ENCODE measurements around the gene LMNA. TPM values are rescaled to one million over a fixed set of nuclear protein-coding genes. Genes with fewer than 3 reads are reported as not detected.
A peak's percentile ranks its signal among the peaks of the same experiment; 100 is the strongest.

Gene LMNA
- total RNA-seq, 1 donor from 2014 or later = 110 TPM

DNA sequence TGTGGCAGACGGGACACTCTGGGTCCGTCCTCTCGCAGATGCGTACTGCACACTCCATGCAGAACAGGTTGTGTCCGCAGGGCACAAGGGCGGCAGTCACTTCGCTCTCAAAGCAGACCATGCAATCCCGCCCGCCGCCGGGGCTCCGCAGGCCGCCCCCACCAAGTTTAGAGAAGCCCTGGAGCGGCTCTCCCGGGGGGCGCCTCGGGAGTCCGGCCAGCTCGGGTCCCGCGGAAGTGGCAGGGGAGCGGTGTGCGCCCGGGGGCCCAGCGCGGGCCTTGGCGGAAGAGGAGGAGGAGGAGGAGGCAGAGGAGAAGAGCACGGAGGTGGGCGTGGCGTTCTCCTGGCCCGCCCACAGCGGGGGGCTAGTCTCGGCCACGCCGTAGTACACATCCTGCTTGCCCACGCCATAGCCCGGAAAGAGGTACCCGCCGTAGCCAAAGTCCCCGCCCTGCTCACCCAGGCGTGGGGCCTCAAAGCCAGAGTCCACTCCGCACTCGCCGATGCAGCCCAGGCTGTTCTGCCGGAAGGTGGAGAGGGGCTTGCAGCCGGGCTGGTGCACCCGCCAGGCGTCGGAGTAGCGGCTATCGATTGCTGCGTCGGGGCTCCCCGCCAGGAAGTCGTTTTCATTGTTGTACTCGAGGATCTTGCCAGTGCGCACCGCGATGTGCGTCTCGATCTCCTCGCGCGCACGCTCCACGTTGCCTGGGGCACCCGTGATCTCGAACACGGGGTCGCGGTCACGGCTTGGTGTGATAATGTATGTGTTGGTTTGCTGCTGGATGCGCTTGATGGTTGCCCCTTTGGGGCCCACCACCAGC lies 37.7 kb upstream of the LMNA start:
- Mint-ChIP-seq H3K27me3 (peaks cover 51% of the 10 kb centered on the region), H3K4me3 (no peak overlapping the region), H3K9me3 (no peaks in the 10 kb centered on the region), H3K27ac (no peak overlapping the region), H3K36me3 (ENCODE audit: low read depth) (no peaks in the 10 kb centered on the region), H3K4me1 (peaks cover 5% of the 10 kb centered on the region)
- DNase-seq = no peak
- intact Hi-C loops (cut with micrococcal nuclease) = no loop called here

DNA sequence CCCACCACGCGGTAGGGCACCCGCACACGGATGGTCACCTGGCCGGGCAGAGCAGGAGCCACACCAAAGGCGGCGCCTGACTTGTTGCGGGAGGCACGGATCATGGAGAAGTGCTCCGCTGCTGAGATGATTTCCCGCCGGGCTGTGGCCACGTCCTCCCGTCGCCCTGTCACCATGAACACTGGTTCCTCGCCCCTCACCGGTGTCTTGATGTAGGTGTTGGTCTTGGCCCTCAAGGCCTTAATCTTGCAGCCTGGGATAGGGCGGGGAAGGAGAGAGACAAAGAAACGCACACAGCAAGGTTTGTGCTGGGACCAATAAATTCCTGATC lies 37.1 kb upstream of the LMNA start:
- peaks cover 52% of the 10 kb centered on the region for H3K27me3 Mint-ChIP-seq
- H3K36me3 Mint-ChIP-seq (ENCODE audit: low read depth) = no peaks in the 10 kb centered on the region
- H3K4me3 Mint-ChIP-seq = no peak overlapping the region
- peaks cover 5% of the 10 kb centered on the region for H3K4me1 Mint-ChIP-seq
- no peaks in the 10 kb centered on the region for H3K9me3 Mint-ChIP-seq
- no peak for DNase-seq
- no peak overlapping the region for H3K27ac Mint-ChIP-seq
- intact Hi-C loops (cut with micrococcal nuclease) = no loop called here

DNA sequence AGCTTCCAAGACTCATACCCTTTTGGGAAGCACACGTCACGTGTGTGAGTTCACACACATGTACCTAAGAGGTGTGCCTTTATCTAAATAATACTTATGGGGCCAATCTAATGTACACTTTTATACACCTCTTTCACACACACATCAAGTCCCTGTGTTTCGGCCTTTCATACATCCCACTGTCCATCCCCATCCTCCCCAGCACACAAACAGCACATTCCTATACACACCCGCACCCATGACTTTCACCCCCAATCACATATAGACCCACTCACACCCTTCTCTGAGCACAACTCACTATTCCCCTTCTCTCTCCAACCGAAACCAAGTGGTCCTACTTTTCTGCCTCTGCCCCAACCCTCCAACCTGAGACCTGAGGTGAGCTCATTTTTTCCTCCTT lies 35.8 kb upstream of the LMNA start:
- no peaks in the 10 kb centered on the region for H3K9me3 Mint-ChIP-seq
- no peak overlapping the region for H3K4me3 Mint-ChIP-seq
- no peaks in the 10 kb centered on the region for H3K36me3 Mint-ChIP-seq (ENCODE audit: low read depth)
- peaks cover 53% of the 10 kb centered on the region for H3K27me3 Mint-ChIP-seq
- peaks cover 11% of the 10 kb centered on the region for H3K4me1 Mint-ChIP-seq
- H3K27ac Mint-ChIP-seq = no peak overlapping the region
- intact Hi-C loops (cut with micrococcal nuclease) = no loop called here
- no peak for DNase-seq

DNA sequence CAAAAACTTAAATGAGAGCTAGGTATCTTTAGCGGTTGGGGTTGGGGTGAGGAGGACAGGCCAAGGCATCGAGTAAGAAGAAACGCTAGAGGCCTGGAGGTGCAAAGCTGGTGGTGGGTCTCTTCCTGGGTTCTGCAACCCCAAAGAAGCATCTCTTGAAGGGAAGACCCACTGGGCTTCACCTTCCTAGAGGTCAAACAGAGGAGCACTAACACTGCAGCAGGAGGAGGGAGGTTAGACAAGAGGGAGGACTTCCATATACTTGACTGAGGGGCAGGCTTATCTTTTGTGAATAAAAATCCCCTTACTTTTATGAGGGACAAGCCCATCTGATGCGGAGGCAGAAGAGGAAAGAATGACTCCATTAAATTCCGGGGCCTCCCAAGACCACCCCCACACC lies 34.7 kb upstream of the LMNA start:
- no peaks in the 10 kb centered on the region for H3K36me3 Mint-ChIP-seq (ENCODE audit: low read depth)
- peaks cover 59% of the 10 kb centered on the region for H3K27me3 Mint-ChIP-seq
- no peaks in the 10 kb centered on the region for H3K9me3 Mint-ChIP-seq
- intact Hi-C loops (cut with micrococcal nuclease) = no loop called here
- no peak overlapping the region for H3K27ac Mint-ChIP-seq
- H3K4me1 Mint-ChIP-seq = peaks cover 11% of the 10 kb centered on the region
- no peak overlapping the region for H3K4me3 Mint-ChIP-seq
- DNase-seq = no peak

DNA sequence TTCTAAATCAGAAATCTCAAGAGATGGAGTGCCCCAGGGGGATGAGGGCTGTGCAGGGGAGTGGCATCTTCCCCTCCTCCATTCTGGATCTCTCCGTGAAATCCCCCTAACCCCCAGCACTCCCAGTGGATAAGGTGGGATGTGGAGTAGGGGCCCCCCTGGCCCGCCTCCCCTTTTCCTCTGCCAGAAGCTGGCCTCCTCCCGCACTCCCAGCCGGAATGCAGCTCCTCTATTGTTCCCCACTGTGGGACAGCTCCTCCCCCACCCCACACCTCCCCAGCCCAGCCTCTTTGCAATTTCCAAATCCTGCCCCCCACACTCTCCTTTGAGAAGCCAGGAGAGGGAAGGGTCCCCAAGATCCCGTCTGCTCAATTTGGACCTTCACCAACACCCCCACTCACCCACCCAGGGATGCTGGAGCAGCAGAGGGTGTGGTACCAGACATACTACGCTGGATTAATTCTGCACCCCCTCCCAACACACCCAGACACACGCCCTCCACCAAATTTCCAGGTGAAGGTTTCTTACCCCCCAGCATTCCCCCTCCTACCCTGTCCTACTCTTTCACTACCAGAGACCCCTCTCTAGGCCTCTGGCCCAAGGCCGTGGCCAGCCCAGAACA lies 34.2 kb upstream of the LMNA start:
- H3K36me3 Mint-ChIP-seq (ENCODE audit: low read depth) = no peaks in the 10 kb centered on the region
- H3K9me3 Mint-ChIP-seq = no peaks in the 10 kb centered on the region
- intact Hi-C loops (cut with micrococcal nuclease) = no loop called here
- H3K27ac Mint-ChIP-seq = no peak overlapping the region
- no peak overlapping the region for H3K4me3 Mint-ChIP-seq
- no peak for DNase-seq
- peaks cover 11% of the 10 kb centered on the region for H3K4me1 Mint-ChIP-seq
- peaks cover 62% of the 10 kb centered on the region for H3K27me3 Mint-ChIP-seq

DNA sequence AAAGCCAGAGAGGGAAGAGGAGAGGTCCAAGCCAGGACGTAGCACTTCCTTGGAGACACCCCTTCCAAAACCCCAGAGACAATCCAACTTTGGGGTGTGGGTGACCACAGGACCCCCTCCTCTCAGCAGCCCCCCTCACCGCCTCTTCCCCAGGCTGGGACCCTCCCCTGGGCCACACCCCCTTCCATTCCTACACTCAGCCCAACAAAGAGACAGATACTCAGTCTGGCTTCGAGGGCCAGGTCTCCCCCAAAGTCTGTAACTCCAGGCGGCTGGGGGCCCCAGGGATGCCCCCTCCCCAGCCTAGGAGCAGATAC lies 33.7 kb upstream of the LMNA start:
- DNase-seq = no peak
- no peaks in the 10 kb centered on the region for H3K9me3 Mint-ChIP-seq
- no peaks in the 10 kb centered on the region for H3K36me3 Mint-ChIP-seq (ENCODE audit: low read depth)
- peaks cover 9% of the 10 kb centered on the region for H3K4me1 Mint-ChIP-seq
- H3K4me3 Mint-ChIP-seq = peak overlapping the region; percentile 61
- no peak overlapping the region for H3K27ac Mint-ChIP-seq
- intact Hi-C loops (cut with micrococcal nuclease) = no loop called here
- peaks cover 63% of the 10 kb centered on the region for H3K27me3 Mint-ChIP-seq

DNA sequence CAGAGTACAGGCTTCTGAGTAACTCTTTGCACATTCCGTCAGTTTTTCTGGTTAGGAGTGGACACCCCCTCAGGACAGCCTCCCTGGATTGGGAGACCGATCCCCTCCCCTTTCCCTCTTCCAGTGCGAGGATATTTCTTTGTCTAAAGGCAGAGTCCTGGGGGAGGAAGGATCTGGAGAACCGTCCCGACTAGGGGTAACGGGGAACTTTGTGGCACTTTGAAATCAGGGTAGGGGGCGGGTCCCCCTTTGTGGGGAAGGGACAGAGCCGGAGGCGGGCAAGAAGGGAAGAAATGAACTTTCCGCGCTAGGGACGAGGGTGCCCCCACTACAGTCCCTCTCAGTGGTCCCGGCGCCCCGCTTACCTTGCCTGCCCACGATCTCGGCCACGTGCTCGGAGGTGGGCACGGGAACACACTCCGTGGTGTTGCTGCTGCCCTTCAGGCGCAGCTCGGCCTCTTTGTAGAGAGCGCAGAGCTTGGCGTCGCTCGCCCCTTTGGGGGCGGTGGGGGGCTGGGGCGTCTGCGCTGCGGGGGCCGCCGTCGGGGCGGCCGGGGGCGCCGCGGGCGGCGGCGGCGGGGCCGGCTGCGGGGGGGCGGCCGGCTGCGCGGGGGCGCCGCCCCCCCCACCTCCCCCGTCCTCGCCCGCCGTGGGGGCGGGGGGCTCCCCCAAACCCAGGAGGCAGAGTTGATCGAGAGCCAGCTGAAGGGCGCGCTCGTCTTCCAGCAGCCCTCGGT lies 33.2 kb upstream of the LMNA start:
- intact Hi-C loops (cut with micrococcal nuclease) = no loop called here
- Mint-ChIP-seq H3K36me3 (ENCODE audit: low read depth) (no peaks in the 10 kb centered on the region), H3K27me3 (peaks cover 66% of the 10 kb centered on the region), H3K4me1 (peaks cover 9% of the 10 kb centered on the region), H3K4me3 (peak overlapping the region; percentile 87), H3K9me3 (no peaks in the 10 kb centered on the region), H3K27ac (no peak overlapping the region)
- no peak for DNase-seq

DNA sequence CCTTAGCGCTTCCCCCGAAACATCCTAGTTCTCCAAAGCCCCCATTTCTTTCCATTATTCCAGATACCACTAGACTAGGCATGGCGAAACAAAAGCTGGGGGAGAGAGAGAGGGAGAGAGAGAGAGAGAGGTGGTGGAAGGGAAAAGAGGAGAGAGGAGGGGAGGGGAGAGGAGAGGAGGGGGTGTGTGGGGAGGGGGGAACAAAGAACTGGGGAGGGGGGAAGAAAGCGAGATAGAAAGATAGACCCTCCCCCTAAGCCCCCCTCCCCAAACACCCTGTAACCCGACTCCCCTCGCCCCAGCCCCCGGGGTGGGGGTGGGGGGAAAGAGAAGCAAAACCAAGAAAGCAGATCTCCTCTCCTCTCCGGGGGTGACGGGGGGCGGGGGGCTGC lies 32.6 kb upstream of the LMNA start:
- Mint-ChIP-seq H3K4me1 (peaks cover 9% of the 10 kb centered on the region), H3K4me3 (peak overlapping the region; percentile 87), H3K27ac (no peak overlapping the region), H3K36me3 (ENCODE audit: low read depth) (no peaks in the 10 kb centered on the region), H3K9me3 (no peaks in the 10 kb centered on the region), H3K27me3 (peaks cover 72% of the 10 kb centered on the region)
- intact Hi-C loops (cut with micrococcal nuclease) = loop anchor here (1.0 kb wide), 1 partner anchor 28 kb away; the partner anchor contains the start of gene LAMTOR2
- no peak for DNase-seq

DNA sequence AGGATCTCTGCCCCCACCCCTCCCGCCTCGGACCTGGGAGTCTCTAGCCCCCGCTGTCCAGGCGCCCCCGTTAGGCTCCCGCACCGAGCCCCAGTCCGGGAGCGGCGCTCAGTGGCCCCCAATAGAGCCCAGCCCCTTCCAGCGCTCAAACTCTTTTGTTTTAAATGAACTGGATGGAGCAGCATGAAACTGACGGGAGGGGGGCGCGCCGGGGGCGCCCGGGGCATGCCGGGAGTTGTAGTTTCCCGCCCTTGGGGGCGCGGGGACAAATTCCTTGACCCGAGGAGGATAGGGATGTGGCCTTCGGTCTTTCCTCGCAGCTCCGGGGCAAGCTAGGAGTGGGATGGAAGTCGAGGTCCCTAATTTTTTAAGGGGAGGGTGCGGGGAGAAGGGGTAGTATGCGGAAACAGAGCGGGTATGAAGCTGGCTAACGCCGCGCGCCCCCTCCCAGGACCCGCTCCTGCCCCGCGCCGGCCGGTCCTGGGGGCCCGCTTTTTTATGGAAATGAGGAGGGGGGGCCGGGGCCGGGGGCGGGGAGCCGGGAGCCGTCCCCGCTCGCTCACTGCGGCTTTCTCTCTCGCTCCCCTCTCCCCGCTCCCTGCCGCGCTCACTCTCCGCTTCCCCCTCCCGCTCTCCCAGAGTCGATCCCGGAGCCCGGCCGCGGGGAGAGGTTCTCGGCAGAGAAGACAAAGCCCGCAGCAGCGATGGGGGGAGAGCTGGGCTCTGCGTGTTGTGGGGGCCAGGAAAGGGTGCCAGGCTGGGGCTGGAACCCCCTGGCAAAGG lies 32.0 kb upstream of the LMNA start, which contains the start of gene MEX3A:
Gene MEX3A (minus strand): TSS at position 157 of the 783 bp plus-strand sequence. CDS start 467 bp downstream, outside the sequence.
- Mint-ChIP-seq H3K36me3 (ENCODE audit: low read depth) (no peaks in the 10 kb centered on the region), H3K4me1 (peaks cover 9% of the 10 kb centered on the region), H3K27me3 (peaks cover 76% of the 10 kb centered on the region), H3K9me3 (no peaks in the 10 kb centered on the region), H3K4me3 (peak within 1 kb of the TSS; percentile 87), H3K27ac (no peak within 1 kb of the TSS)
- peak; percentile 90 for DNase-seq
- intact Hi-C loops (cut with micrococcal nuclease) = loop anchor here (1.0 kb wide), 1 partner anchor 28 kb away; the partner anchor contains the start of gene LAMTOR2

DNA sequence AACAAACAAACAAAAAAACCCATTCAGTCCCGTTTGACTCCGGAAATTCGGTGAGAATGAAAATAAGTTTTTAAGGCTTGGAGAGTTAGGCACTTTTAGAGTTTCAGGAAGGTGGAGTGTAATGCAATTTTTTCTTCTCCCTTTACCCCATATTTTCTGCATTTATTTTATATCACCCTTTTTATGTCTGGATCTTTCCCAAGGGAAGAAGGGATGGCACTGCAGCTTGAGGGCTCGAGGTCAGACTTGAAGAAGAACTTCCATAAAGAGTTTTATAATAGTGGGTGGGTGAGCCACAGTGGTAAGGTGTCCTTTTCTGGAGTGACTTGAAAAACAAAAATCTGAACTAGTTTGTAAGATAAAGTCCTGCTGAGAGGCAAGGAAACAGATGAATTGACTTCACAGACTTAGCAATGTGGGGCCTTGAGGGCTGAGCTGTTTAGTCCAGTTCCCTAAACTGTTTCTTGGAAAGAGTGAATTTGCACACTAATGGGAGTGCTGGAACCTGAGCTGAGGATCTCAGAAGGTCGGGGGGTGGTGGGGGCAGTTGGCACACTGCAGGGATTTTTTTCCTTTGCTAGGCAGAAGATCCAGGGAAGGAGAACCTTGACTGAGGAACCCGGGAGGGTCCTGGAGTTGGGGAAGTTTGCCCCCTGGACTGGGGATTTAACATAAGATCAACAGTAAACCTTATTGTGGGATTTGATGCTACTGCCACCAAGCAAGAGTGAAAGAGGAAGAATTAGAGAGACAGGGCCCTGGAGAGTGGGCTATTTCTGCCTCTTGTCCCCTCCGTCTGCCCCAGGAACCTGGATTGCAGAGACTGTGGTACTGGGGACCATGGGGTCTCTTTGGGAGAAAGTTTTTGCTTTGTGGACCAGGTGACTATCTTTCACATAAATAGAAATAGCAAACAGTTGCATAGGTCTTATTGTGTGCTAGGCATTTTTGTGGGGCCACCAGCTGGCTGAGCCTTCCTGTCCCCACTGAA lies 30.4 kb upstream of the LMNA start:
- Mint-ChIP-seq H3K4me1 (peaks cover 9% of the 10 kb centered on the region), H3K4me3 (peak overlapping the region; percentile 45), H3K27me3 (peaks cover 66% of the 10 kb centered on the region), H3K9me3 (no peaks in the 10 kb centered on the region), H3K36me3 (ENCODE audit: low read depth) (no peaks in the 10 kb centered on the region), H3K27ac (no peak overlapping the region)
- DNase-seq = no peak
- intact Hi-C loops (cut with micrococcal nuclease) = no loop called here

DNA sequence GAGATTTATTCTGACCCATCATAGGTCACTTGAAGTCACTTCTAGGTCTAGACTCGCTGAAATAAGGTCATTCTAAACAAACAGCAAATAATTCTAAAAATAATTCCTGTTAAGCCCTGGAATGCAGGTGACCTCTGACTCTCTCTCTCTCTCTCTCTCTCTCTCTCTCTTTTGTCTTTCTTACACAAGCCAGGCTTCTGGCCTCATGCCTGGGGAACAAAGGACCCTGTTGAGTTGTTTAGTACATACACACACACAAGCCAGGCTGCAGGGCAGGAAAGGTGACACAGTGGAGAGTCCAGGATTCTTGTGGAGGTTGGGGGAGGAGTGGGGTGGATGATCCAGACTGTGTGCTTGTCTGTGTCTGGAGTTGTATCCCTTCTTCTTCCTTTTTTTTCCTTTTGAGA lies 28.3 kb upstream of the LMNA start:
- intact Hi-C loops (cut with micrococcal nuclease) = no loop called here
- no peak overlapping the region for H3K4me3 Mint-ChIP-seq
- H3K4me1 Mint-ChIP-seq = peaks cover 10% of the 10 kb centered on the region
- H3K36me3 Mint-ChIP-seq (ENCODE audit: low read depth) = no peaks in the 10 kb centered on the region
- H3K9me3 Mint-ChIP-seq = no peaks in the 10 kb centered on the region
- peaks cover 52% of the 10 kb centered on the region for H3K27me3 Mint-ChIP-seq
- DNase-seq = no peak
- H3K27ac Mint-ChIP-seq = no peak overlapping the region

DNA sequence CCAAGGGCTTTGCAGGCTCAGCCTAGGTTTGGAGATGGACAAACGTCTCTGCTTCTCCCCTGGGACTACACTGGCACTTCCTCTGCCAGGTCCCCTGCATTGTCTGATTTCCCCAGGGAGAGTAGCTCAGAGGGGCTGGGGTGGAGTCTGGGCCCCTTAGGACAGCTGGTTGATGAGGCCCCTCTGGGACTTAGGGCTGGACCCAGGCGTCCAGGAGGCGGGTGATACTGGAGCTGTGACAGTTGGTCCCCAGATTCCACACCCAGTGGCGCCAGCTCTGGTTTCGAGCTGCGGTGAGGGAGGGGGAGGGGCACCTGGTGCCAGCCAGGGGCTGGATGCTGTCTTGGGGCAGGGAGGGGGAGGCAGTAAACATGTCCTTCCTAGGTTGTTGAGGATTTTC lies 24.8 kb upstream of the LMNA start:
- Mint-ChIP-seq H3K27me3 (peaks cover 46% of the 10 kb centered on the region), H3K36me3 (ENCODE audit: low read depth) (no peaks in the 10 kb centered on the region), H3K4me1 (peaks cover 2% of the 10 kb centered on the region), H3K4me3 (no peak overlapping the region), H3K27ac (no peak overlapping the region), H3K9me3 (no peaks in the 10 kb centered on the region)
- DNase-seq = no peak
- intact Hi-C loops (cut with micrococcal nuclease) = loop anchor here (1.0 kb wide), 1 partner anchor 41 kb away; no protein-coding TSS in a partner anchor

All from activated CD4-positive, alpha-beta T cell treated with anti-CD3 and anti-CD28 coated beads, Interleukin-2, amount 10 ng/mL, durations not matched to agents 24 days and 14 days (primary cell).